Measurements from ENCODE around the gene IL26.

The IL26 gene

GRCh38 chr12:68259318-68259940, 33.8 kb upstream of the IL26 start:
- TF ChIP-seq, protein P1, sequence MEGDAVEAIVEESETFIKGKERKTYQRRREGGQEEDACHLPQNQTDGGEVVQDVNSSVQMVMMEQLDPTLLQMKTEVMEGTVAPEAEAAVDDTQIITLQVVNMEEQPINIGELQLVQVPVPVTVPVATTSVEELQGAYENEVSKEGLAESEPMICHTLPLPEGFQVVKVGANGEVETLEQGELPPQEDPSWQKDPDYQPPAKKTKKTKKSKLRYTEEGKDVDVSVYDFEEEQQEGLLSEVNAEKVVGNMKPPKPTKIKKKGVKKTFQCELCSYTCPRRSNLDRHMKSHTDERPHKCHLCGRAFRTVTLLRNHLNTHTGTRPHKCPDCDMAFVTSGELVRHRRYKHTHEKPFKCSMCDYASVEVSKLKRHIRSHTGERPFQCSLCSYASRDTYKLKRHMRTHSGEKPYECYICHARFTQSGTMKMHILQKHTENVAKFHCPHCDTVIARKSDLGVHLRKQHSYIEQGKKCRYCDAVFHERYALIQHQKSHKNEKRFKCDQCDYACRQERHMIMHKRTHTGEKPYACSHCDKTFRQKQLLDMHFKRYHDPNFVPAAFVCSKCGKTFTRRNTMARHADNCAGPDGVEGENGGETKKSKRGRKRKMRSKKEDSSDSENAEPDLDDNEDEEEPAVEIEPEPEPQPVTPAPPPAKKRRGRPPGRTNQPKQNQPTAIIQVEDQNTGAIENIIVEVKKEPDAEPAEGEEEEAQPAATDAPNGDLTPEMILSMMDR (IDR thresholded peaks at IDR 0.05; ENCODE audit: low read depth, low read length, missing control alignments) = no peak
- no peak for DNase-seq (ENCODE audit: low read depth)
- H3K4me3 ChIP-seq (ENCODE audit: low read depth, low read length) = no peak overlapping the region

DNA sequence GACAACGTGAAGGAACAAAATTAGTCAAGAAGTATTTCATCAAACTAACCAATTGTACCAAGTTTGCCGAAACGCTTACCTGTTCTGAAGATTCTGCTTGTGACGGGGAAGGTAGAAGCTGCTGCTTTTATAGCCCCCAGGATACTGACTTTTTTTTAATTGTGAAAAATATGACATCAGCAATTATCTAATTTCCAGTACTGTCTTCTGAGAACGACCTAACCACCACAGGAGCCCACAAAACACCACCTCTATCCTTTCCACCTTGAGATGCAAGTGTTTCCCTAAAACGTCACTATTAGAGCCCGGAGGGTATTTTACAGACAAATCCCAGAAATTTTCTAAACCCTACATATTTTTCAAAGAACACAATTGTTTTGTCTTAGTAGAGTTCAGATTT, 27.9 kb upstream of the IL26 start, which contains the start of gene IL22:
Gene IL22 (minus strand): TSS at position 101 of the 400 bp plus-strand sequence. CDS start 156 bp downstream, outside the sequence.
- H3K4me3 ChIP-seq (ENCODE audit: low read depth, low read length) = no peak within 1 kb of the TSS
- TF ChIP-seq, protein P1 (IDR thresholded peaks at IDR 0.05; ENCODE audit: low read depth, low read length, missing control alignments) = no peak
- DNase-seq (ENCODE audit: low read depth) = no peak

GRCh38 chr12:68252077-68252476, 26.5 kb upstream of the IL26 start:
- TF ChIP-seq, protein P1 (IDR thresholded peaks at IDR 0.05; ENCODE audit: low read depth, low read length, missing control alignments) = no peak

GRCh38 chr12:68250454-68250853, 24.8 kb upstream of the IL26 start:
- TF ChIP-seq, protein P1 (IDR thresholded peaks at IDR 0.05; ENCODE audit: low read depth, low read length, missing control alignments) = no peak
- no peak overlapping the region for H3K4me3 ChIP-seq (ENCODE audit: low read depth, low read length)
- DNase-seq (ENCODE audit: low read depth) = no peak

More at GRCh38 chr12:68252077-68252476, 26.5 kb upstream of the IL26 start:
- H3K4me3 ChIP-seq (ENCODE audit: low read depth, low read length) = no peak overlapping the region
- DNase-seq (ENCODE audit: low read depth) = no peak

DNA sequence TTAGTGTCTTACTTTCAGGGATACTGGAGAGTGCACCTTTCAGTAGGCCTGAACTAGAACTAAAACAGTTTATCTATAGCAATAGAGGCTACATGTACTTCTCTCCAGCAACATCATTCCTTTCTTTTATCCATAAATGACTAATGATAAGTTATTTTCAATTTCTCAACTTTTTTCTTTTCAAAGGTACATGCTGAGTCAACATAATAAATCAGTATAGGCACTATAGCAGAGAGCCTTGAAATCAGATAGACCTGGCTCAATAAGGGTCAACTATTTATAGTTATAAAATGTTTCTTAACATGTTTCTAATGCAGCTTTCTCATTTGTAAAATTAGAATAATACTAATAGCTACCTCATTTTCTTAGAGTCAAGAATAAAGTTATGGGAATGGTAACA, 22.2 kb upstream of the IL26 start:
- no peak overlapping the region for H3K4me3 ChIP-seq (ENCODE audit: low read depth, low read length)
- DNase-seq (ENCODE audit: low read depth) = no peak
- TF ChIP-seq, protein P1 (IDR thresholded peaks at IDR 0.05; ENCODE audit: low read depth, low read length, missing control alignments) = no peak

DNA sequence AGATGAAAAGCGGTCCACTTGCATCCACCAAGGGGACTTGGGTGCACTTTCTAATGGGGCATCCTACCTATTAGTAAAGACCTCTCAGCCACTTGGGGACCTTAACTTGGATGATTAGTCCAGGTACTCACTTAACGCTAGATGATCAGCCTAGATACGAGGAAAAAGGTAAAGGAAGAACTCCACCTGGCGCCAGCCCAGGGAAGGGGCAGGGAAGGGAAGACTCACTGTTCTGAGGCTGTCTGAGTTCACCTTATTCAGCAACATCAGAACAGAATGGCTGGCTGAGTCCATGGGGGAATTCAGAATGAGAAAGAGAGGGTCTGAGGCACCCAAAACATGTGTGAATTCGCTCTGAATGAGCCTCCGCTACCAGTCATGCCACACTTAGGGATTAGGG, 20.7 kb upstream of the IL26 start:
- DNase-seq (ENCODE audit: low read depth) = no peak
- H3K4me3 ChIP-seq (ENCODE audit: low read depth, low read length) = no peak overlapping the region
- TF ChIP-seq, protein P1 (IDR thresholded peaks at IDR 0.05; ENCODE audit: low read depth, low read length, missing control alignments) = no peak
